ENCODE results near the gene RNF220. TPM values are rescaled to one million over a fixed set of nuclear protein-coding genes. Genes with fewer than 3 reads are reported as not detected.

Gene RNF220
- total RNA-seq, 6 experiments from 2014 or later = 19.2 to 57.9 (median 23.0) TPM

DNA sequence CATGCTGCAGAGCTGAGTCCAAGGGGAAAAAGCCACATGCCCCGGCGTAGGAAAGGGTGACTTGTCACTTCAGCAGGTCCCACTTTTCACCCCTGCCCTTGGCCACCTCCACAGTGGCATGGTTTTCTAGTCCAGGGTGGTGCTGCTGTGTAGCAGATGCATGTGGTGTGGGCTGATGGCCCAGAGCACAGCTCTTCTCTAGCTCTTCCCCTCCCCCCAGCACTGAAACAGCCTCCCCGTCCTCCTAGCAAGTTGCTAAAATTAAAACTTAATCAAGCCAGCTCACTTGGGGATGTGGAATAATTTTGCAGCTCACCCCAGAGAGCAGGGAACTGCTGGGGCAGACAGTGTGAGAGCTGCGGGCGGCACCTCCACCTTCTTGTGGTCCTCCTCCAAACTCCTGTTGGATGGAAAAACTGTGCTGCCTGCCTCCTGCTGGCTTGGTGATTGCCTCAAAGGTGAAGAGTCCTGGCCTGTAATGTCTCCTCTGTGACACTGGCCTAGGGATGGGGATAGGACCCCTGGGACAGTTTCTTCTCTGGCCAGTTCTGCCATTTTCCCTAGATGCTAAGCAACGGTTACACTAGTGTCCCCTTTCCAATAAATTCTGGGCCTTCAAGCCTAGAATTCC is 91.6 kb downstream of the RNF220 start:
- DNase-seq (no peak), ATAC-seq (no peak)
- Histone ChIP-seq H3K9me3 (no peaks in the 10 kb centered on the region), H3K4me1 (no peaks in the 10 kb centered on the region), H3K4me3 (no peak overlapping the region), H3K36me3 (no peaks in the 10 kb centered on the region), H3K27ac (no peak overlapping the region), H3K27me3 (no peaks in the 10 kb centered on the region)
- intact Hi-C loops (cut with DNase I) = no loop called here
- 67% methylated on average over 1 of the region's 6 CpGs for WGBS (ENCODE audit: insufficient coverage, low coverage, low lambda C conversion rate, missing lambda C conversion rate)
- no peak for TF ChIP-seq POLR2A (IDR thresholded peaks at IDR 0.05)
- TF ChIP-seq, protein P1, sequence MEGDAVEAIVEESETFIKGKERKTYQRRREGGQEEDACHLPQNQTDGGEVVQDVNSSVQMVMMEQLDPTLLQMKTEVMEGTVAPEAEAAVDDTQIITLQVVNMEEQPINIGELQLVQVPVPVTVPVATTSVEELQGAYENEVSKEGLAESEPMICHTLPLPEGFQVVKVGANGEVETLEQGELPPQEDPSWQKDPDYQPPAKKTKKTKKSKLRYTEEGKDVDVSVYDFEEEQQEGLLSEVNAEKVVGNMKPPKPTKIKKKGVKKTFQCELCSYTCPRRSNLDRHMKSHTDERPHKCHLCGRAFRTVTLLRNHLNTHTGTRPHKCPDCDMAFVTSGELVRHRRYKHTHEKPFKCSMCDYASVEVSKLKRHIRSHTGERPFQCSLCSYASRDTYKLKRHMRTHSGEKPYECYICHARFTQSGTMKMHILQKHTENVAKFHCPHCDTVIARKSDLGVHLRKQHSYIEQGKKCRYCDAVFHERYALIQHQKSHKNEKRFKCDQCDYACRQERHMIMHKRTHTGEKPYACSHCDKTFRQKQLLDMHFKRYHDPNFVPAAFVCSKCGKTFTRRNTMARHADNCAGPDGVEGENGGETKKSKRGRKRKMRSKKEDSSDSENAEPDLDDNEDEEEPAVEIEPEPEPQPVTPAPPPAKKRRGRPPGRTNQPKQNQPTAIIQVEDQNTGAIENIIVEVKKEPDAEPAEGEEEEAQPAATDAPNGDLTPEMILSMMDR (IDR thresholded peaks at IDR 0.05) = no peak

DNA sequence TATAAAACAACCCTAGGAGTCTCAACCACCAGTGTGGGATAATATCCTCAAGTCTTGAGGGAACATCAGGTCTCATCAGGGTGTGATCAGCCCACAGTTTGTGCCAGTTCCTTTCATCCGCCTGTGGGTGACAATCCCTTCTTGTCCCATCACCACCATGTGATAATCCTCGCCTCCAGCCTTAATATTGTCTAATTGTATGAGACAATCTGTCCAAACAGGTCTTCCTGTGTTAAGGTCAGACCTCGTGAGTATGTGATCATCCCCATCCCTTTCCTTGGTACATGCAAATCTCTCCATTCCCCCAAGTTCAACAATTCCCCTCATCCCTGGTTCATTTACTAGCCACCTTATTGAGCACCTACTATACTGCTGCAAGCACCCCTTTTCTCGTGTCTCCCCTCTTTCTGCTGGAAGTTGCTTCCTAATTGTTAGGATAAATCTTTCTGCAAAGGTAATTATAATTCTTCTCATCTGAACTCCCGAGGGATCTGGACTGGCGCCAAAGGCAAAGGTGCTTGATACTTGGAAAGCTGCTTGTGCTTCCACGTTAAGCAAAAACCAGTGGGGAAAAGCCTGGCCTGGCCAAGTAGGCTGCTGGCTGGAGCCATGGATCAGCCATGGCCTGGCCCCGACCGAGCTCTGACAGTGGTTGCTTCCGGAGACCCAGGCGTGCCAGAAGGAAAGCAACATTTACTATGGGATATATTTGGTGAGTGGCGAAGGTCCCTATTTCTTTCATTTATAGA is 92.5 kb downstream of the RNF220 start:
- Histone ChIP-seq H3K9me3 (no peaks in the 10 kb centered on the region), H3K4me1 (no peaks in the 10 kb centered on the region), H3K4me3 (no peak overlapping the region), H3K27me3 (no peaks in the 10 kb centered on the region), H3K27ac (no peak overlapping the region), H3K36me3 (no peaks in the 10 kb centered on the region)
- intact Hi-C loops (cut with DNase I) = no loop called here
- no peak for TF ChIP-seq POLR2A (IDR thresholded peaks at IDR 0.05)
- TF ChIP-seq, protein P1 (IDR thresholded peaks at IDR 0.05) = no peak
- ATAC-seq (no peak), DNase-seq (no peak)
- 73% methylated on average over 12 of the region's 12 CpGs for WGBS (ENCODE audit: insufficient coverage, low coverage, low lambda C conversion rate, missing lambda C conversion rate)

DNA sequence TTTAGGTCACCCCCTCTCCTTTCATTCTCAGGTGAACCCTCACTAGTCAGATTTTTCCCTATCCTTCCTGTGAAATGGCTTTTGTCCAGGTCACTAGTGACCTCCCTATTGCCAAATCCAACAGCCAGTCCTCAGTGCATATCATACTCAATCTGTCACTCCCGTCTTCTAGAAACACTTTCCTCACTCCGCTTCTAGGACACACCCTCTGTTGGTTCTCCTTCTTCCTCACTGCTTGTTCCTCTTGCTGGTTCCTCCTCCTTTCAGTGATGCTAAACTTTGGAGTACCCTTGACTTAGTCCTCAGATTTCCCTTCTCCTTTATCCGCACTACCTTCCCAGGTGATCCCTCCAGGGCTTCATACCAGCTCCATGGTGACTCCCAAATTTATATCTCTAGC is 94.3 kb downstream of the RNF220 start:
- H3K4me1 ChIP-seq = no peaks in the 10 kb centered on the region
- peak in 2 of 4 donors; percentile 22 to 42 for ATAC-seq
- no peaks in the 10 kb centered on the region for H3K27me3 ChIP-seq
- no peaks in the 10 kb centered on the region for H3K9me3 ChIP-seq
- H3K36me3 ChIP-seq = no peaks in the 10 kb centered on the region
- no peak overlapping the region for H3K4me3 ChIP-seq
- TF ChIP-seq, protein P1 (IDR thresholded peaks at IDR 0.05) = no peak
- no peak for TF ChIP-seq POLR2A (IDR thresholded peaks at IDR 0.05)
- intact Hi-C loops (cut with DNase I) = no loop called here
- H3K27ac ChIP-seq = no peak overlapping the region
- 66% methylated on average over 3 of the region's 3 CpGs for WGBS (ENCODE audit: insufficient coverage, low coverage, low lambda C conversion rate, missing lambda C conversion rate)
- DNase-seq = no peak

DNA sequence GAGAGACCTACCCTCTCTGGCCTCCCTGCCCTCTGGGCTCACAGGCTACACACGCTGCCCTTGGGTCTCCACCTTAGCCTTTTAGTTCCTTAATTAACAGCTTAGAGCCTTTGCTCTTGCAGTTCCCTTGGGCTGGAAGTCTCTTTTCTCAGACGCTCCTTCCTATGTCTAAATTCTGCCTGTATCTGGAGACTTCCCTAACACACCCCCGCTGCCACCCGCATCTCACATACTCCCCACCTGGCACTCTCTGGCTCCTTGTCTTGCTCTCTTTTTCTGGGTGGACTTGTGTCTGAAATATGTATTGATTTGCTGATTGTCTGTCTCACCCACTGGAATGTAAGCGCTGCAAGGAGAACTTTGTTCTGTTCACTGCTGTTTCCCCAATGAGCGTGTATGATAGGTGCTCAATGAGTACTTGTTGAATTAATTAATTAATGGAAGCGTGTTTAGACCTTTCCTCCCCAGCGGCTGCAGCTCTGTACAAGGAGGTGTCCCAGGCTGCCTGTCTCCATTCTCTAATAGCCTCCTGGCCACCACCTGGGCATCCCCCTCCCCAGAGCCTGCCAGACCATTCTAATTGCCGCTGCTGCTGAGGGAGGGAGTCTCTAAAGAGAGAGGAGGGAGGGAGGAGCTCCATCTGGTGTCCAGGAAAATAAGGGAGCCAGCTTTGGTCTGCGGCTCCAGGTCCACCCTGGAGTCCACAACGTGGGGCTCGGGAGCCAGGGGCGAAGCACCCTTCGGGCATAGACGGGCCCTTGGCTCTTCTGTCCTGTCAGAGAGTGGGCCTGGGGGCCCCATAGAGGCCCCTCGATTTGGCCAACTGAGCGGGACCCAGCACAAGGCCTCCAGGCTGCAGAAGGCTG is 95.4 kb downstream of the RNF220 start:
- intact Hi-C loops (cut with DNase I) = no loop called here

More for the DNA sequence above, 95.4 kb downstream of the RNF220 start:
- TF ChIP-seq POLR2A (IDR thresholded peaks at IDR 0.05) = no peak
- TF ChIP-seq, protein P1 (IDR thresholded peaks at IDR 0.05) = peak in 3 of 4 donors; percentile 28 to 39 (median 29)
- DNase-seq (no peak), ATAC-seq (peak; percentile 46 to 67 (median 55))
- WGBS (ENCODE audit: insufficient coverage, low coverage, low lambda C conversion rate, missing lambda C conversion rate) = 40% methylated on average over 9 of the region's 17 CpGs
- H3K27me3 ChIP-seq = no peaks in the 10 kb centered on the region
- no peaks in the 10 kb centered on the region for H3K4me1 ChIP-seq
- H3K9me3 ChIP-seq = no peaks in the 10 kb centered on the region
- no peak overlapping the region for H3K27ac ChIP-seq
- H3K36me3 ChIP-seq = no peaks in the 10 kb centered on the region
- H3K4me3 ChIP-seq = no peak overlapping the region
